SK-MEL-5 (cell line): ENCODE data around the gene E2F6. TPM values are rescaled to one million over a fixed set of nuclear protein-coding genes. Genes with fewer than 3 reads are reported as not detected.

Experiments used
- total RNA-seq: library from RNA; depleted of rRNA; stranded (reverse); fragments of >200 nt; shearing (Covaris generic); gene quantifications from 2 replicates; pipeline ENCODE4 v1.2.3, GENCODE V29; 2014; rRNA removed

Gene E2F6
- total RNA-seq, 1 experiment from 2014 or later = 44.4 TPM

Other genes starting within 250 kb of the E2F6 start
- 21.9 and 25.0 TPM in 2 replicates for gene ROCK2, start 121.5 kb downstream of the E2F6 start, total RNA-seq
- 57.6 and 72.2 TPM in 2 replicates for gene GREB1, start 67.9 kb upstream of the E2F6 start, total RNA-seq
- not detected in 2 replicates for gene NTSR2, start 204.0 kb upstream of the E2F6 start, total RNA-seq